PFSK-1 (cell line): ENCODE measurements around the gene ZNF397.

ENCODE experiments used
- FOXP2 ChIP-seq: optimal IDR thresholded peaks from 2 replicates; pipeline ENCODE3; 2011; ENCODE audit warnings: borderline replicate concordance, control low read depth, inconsistent platforms; ENCODE audit not compliant: insufficient read depth; ENCODE audit errors: extremely low read length, extremely low read depth
- POLR2AphosphoS5 ChIP-seq: IDR thresholded peaks from 2 replicates; pipeline ENCODE4 v1.6.1; 2012; ENCODE audit warnings: low read depth, mild to moderate bottlenecking, control low read depth, low read length, moderate library complexity
- REST ChIP-seq, 2 experiments: IDR thresholded peaks; 2 replicates each; pipeline versions ENCODE4 v1.6.1 to v1.8.0; 2011 to 2012; ENCODE audit warnings: low read depth in 2 of 2, low read length in 2 of 2, control low read depth in 1 of 2, inconsistent platforms in 1 of 2, mild to moderate bottlenecking in 1 of 2, moderate library complexity in 1 of 2; ENCODE audit not compliant: insufficient read depth in 1 of 2
- SIN3A ChIP-seq: IDR thresholded peaks from 2 replicates; pipeline ENCODE4 v1.6.1; 2012; ENCODE audit warnings: mild to moderate bottlenecking, low read length, moderate library complexity, borderline replicate concordance; ENCODE audit not compliant: insufficient read depth
- TAF1 ChIP-seq: IDR thresholded peaks from 2 replicates; pipeline ENCODE4 v1.6.1; 2012; ENCODE audit warnings: low read length, control low read depth, borderline replicate concordance; ENCODE audit not compliant: insufficient read depth

ZNF397 gene

GRCh38 chr18:35220424-35220823 is 20.4 kb upstream of the ZNF397 start:
- TF ChIP-seq SIN3A (no peak), FOXP2 (no peak), REST (IDR thresholded peaks at IDR 0.05; ENCODE audit: insufficient read depth in 1 of 2, low read depth in 2 of 2, low read length in 2 of 2) (no peak), TAF1 (no peak), POLR2AphosphoS5 (no peak)

GRCh38 chr18:35223797-35224196 is 17.0 kb upstream of the ZNF397 start:
- TF ChIP-seq POLR2AphosphoS5 (no peak), FOXP2 (no peak), SIN3A (no peak), REST (IDR thresholded peaks at IDR 0.05; ENCODE audit: insufficient read depth in 1 of 2, low read depth in 2 of 2, low read length in 2 of 2) (no peak), TAF1 (no peak)

GRCh38 chr18:35227254-35227653 is 13.6 kb upstream of the ZNF397 start:
- no peak for TF ChIP-seq FOXP2
- no peak for TF ChIP-seq POLR2AphosphoS5
- no peak for TF ChIP-seq SIN3A
- TF ChIP-seq TAF1, result no peak
- no peak for TF ChIP-seq REST (IDR thresholded peaks at IDR 0.05; ENCODE audit: insufficient read depth in 1 of 2, low read depth in 2 of 2, low read length in 2 of 2)

- TF ChIP-seq FOXP2, result no peak
Observed at GRCh38 chr18:35231052-35231451, 9.8 kb upstream of the ZNF397 start.

- no peak for TF ChIP-seq REST (IDR thresholded peaks at IDR 0.05; ENCODE audit: insufficient read depth in 1 of 2, low read depth in 2 of 2, low read length in 2 of 2)
Observed at GRCh38 chr18:35236571-35237363, 4.1 kb upstream of the ZNF397 start.
